ENCODE data around the gene ASS1. TPM values are rescaled to one million over a fixed set of nuclear protein-coding genes. Genes with fewer than 3 reads are reported as not detected.

The ASS1 gene
- total RNA-seq, 1 experiment from 2014 or later = 40.3 TPM

DNA sequence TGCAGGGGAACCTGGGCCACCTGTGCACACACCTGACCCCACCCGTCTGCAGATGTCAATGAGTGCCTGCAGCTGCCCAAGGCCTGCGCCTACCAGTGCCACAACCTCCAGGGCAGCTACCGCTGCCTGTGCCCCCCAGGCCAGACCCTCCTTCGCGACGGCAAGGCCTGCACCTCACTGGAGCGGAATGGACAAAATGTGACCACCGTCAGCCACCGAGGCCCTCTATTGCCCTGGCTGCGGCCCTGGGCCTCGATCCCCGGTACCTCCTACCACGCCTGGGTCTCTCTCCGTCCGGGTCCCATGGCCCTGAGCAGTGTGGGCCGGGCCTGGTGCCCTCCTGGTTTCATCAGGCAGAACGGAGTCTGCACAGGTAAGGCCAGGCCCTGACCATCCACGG lies 14.5 kb upstream of the ASS1 start:
- peaks cover 21% of the 10 kb centered on the region for H3K27me3 Mint-ChIP-seq (ENCODE audit: unreplicated experiment)
- TF ChIP-seq, protein P1, sequence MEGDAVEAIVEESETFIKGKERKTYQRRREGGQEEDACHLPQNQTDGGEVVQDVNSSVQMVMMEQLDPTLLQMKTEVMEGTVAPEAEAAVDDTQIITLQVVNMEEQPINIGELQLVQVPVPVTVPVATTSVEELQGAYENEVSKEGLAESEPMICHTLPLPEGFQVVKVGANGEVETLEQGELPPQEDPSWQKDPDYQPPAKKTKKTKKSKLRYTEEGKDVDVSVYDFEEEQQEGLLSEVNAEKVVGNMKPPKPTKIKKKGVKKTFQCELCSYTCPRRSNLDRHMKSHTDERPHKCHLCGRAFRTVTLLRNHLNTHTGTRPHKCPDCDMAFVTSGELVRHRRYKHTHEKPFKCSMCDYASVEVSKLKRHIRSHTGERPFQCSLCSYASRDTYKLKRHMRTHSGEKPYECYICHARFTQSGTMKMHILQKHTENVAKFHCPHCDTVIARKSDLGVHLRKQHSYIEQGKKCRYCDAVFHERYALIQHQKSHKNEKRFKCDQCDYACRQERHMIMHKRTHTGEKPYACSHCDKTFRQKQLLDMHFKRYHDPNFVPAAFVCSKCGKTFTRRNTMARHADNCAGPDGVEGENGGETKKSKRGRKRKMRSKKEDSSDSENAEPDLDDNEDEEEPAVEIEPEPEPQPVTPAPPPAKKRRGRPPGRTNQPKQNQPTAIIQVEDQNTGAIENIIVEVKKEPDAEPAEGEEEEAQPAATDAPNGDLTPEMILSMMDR (IDR thresholded peaks at IDR 0.05; ENCODE audit: unreplicated experiment) = no peak
- intact Hi-C loops (cut with micrococcal nuclease; ENCODE audit: unreplicated experiment) = no loop called here
- CTCF ChIA-PET = no interaction called here
- peaks cover 8% of the 10 kb centered on the region for H3K4me1 Mint-ChIP-seq (ENCODE audit: low read depth, unreplicated experiment)
- H3K36me3 Mint-ChIP-seq (ENCODE audit: insufficient read depth, unreplicated experiment) = no peaks in the 10 kb centered on the region
- H3K9me3 Mint-ChIP-seq (ENCODE audit: low read depth, unreplicated experiment) = peaks cover 3% of the 10 kb centered on the region
- no peak overlapping the region for H3K27ac Mint-ChIP-seq (ENCODE audit: unreplicated experiment)
- no peak for DNase-seq
- BruUV-seq (replicated peaks) = no TSS peak
- H3K4me3 Mint-ChIP-seq (ENCODE audit: low read depth, unreplicated experiment) = no peak overlapping the region

DNA sequence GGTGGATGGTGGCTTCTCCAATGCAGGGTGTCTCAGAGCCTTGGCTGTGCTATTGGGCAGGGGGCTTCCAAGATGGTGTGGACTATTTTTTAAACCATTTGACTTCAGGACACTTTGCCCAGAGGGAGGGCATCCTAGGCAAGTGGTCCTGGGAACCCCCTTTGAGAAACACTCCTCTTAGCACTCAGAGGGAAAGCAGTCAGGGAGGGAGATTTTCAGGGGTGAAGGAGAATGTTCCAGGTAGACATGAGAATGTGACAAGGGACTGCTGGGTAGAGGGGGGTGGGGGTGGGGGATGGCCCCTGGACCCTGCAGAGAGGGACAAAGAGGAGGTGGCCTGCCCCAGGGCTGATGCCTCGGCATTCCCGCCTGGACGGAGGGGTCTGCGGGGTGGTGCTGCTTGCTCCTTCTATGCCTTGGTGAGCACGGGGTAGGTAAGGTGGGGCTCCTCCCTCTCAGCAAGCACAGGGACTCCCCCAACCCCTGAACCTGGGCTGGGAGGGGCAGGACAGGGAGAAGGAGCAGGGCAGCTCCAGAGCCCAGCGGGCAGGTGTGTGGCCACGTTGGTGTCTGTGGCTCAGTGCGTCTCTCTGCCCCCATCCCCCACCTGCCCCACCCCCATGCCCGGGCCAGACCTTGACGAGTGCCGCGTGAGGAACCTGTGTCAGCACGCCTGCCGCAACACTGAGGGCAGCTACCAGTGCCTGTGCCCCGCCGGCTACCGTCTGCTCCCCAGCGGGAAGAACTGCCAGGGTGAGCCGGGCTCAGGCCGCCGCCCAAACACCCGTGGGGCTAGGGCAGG lies 13.8 kb upstream of the ASS1 start:
- TF ChIP-seq, protein P1 (IDR thresholded peaks at IDR 0.05; ENCODE audit: unreplicated experiment) = no peak
- no peak overlapping the region for H3K4me3 Mint-ChIP-seq (ENCODE audit: low read depth, unreplicated experiment)
- H3K36me3 Mint-ChIP-seq (ENCODE audit: insufficient read depth, unreplicated experiment) = no peaks in the 10 kb centered on the region
- H3K9me3 Mint-ChIP-seq (ENCODE audit: low read depth, unreplicated experiment) = peaks cover 3% of the 10 kb centered on the region
- DNase-seq = no peak
- no TSS peak for BruUV-seq (replicated peaks)
- peaks cover 28% of the 10 kb centered on the region for H3K27me3 Mint-ChIP-seq (ENCODE audit: unreplicated experiment)
- no peak overlapping the region for H3K27ac Mint-ChIP-seq (ENCODE audit: unreplicated experiment)
- intact Hi-C loops (cut with micrococcal nuclease; ENCODE audit: unreplicated experiment) = no loop called here
- CTCF ChIA-PET = no interaction called here
- H3K4me1 Mint-ChIP-seq (ENCODE audit: low read depth, unreplicated experiment) = peaks cover 8% of the 10 kb centered on the region

DNA sequence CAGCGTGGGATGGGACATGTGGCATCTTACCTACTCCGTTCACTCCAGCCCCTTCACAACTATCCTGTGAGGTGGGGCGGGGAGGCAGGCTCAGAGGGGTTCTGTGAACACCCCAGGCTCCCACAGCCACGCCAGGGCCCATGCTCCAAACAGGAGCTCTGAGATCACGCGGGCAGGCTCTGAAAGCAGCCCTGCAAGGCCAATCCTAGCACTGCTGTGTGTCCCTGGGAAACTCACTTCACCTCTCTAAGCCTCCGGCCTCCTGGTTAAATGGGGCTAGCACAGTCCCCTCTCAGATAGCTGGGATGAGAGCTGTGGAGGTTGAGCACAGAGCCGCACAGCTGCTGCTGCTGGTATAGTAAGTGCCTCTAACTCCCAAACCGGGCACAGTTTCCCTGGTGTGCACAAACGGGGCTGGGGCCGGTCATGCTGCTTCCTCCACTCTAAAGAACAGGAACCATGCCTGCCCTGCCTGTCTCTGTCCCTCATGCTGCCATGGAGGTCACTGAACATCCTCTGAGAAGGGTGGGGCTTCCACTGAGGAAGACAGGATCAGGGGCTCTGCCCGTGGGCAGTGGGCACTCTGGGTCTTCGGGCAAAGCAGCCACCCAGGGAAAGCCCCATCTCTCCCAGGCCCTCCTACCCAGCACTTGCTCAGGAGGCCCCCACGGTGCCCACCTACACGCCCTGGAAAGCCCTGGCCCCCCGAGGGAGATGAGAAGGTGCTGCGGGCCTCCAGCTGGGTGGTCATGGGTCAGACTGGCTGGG lies 13.0 kb upstream of the ASS1 start:
- H3K4me3 Mint-ChIP-seq (ENCODE audit: low read depth, unreplicated experiment) = no peak overlapping the region
- no peak overlapping the region for H3K27ac Mint-ChIP-seq (ENCODE audit: unreplicated experiment)
- BruUV-seq (replicated peaks) = no TSS peak
- CTCF ChIA-PET = no interaction called here
- intact Hi-C loops (cut with micrococcal nuclease; ENCODE audit: unreplicated experiment) = no loop called here
- peaks cover 36% of the 10 kb centered on the region for H3K27me3 Mint-ChIP-seq (ENCODE audit: unreplicated experiment)
- DNase-seq = no peak
- peaks cover 3% of the 10 kb centered on the region for H3K9me3 Mint-ChIP-seq (ENCODE audit: low read depth, unreplicated experiment)
- TF ChIP-seq, protein P1 (IDR thresholded peaks at IDR 0.05; ENCODE audit: unreplicated experiment) = no peak
- H3K4me1 Mint-ChIP-seq (ENCODE audit: low read depth, unreplicated experiment) = peaks cover 5% of the 10 kb centered on the region
- no peaks in the 10 kb centered on the region for H3K36me3 Mint-ChIP-seq (ENCODE audit: insufficient read depth, unreplicated experiment)

DNA sequence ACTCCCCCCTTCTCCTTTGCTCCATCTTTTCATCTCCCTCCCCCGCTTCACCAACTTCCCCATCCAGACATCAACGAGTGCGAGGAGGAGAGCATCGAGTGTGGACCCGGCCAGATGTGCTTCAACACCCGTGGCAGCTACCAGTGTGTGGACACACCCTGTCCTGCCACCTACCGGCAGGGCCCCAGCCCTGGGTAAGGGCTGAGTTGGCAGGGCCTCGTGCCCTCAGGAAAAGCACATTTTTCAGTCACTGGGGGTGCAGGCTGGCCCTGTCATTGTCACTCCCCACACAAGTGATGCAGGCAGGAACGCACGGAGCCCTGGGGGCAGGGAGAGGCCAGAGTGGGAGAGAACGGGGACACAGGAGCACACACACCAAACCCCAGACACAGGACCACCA lies 12.4 kb upstream of the ASS1 start:
- Mint-ChIP-seq H3K4me1 (ENCODE audit: low read depth, unreplicated experiment) (no peaks in the 10 kb centered on the region), H3K36me3 (ENCODE audit: insufficient read depth, unreplicated experiment) (no peaks in the 10 kb centered on the region), H3K27me3 (ENCODE audit: unreplicated experiment) (peaks cover 41% of the 10 kb centered on the region), H3K4me3 (ENCODE audit: low read depth, unreplicated experiment) (peak overlapping the region; percentile 71), H3K9me3 (ENCODE audit: low read depth, unreplicated experiment) (peaks cover 3% of the 10 kb centered on the region), H3K27ac (ENCODE audit: unreplicated experiment) (no peak overlapping the region)
- TF ChIP-seq, protein P1 (IDR thresholded peaks at IDR 0.05; ENCODE audit: unreplicated experiment) = no peak
- intact Hi-C loops (cut with micrococcal nuclease; ENCODE audit: unreplicated experiment) = no loop called here
- CTCF ChIA-PET = no interaction called here
- no TSS peak for BruUV-seq (replicated peaks)
- no peak for DNase-seq

Data from Calu3 (cell line).